ENCODE data around the gene ST7L.

ST7L gene

GRCh38 chr1:112524251-112524650, 94.7 kb downstream of the ST7L start:
- no peak for DNase-seq (ENCODE audit: low read depth)

GRCh38 chr1:112522621-112523020, 96.3 kb downstream of the ST7L start:
- no peak for DNase-seq (ENCODE audit: low read depth)
- no peak overlapping the region for H3K4me3 ChIP-seq (ENCODE audit: low read depth, low read length)
- TF ChIP-seq, protein P1, sequence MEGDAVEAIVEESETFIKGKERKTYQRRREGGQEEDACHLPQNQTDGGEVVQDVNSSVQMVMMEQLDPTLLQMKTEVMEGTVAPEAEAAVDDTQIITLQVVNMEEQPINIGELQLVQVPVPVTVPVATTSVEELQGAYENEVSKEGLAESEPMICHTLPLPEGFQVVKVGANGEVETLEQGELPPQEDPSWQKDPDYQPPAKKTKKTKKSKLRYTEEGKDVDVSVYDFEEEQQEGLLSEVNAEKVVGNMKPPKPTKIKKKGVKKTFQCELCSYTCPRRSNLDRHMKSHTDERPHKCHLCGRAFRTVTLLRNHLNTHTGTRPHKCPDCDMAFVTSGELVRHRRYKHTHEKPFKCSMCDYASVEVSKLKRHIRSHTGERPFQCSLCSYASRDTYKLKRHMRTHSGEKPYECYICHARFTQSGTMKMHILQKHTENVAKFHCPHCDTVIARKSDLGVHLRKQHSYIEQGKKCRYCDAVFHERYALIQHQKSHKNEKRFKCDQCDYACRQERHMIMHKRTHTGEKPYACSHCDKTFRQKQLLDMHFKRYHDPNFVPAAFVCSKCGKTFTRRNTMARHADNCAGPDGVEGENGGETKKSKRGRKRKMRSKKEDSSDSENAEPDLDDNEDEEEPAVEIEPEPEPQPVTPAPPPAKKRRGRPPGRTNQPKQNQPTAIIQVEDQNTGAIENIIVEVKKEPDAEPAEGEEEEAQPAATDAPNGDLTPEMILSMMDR (IDR thresholded peaks at IDR 0.05; ENCODE audit: insufficient read depth, low read depth, low read length, missing control alignments), result no peak

More at GRCh38 chr1:112524251-112524650, 94.7 kb downstream of the ST7L start:
- TF ChIP-seq, protein P1 (IDR thresholded peaks at IDR 0.05; ENCODE audit: insufficient read depth, low read depth, low read length, missing control alignments), result no peak
- H3K4me3 ChIP-seq (ENCODE audit: low read depth, low read length), result no peak overlapping the region

DNA sequence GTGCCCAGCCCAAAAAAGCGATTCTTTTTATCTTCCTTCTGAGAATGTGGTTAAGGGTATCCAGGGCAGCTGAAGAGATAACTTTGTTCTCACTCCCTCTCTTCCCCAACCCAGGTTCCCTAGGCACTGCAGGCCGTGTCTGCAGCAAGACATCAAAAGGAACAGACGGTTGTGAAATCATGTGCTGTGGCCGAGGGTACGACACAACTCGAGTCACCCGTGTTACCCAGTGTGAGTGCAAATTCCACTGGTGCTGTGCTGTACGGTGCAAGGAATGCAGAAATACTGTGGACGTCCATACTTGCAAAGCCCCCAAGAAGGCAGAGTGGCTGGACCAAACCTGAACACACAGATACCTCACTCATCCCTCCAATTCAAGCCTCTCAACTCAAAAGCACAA, 98.8 kb downstream of the ST7L start:
- DNase-seq (ENCODE audit: low read depth), result no peak
- H3K4me3 ChIP-seq (ENCODE audit: low read depth, low read length), result no peak overlapping the region
- TF ChIP-seq, protein P1 (IDR thresholded peaks at IDR 0.05; ENCODE audit: insufficient read depth, low read depth, low read length, missing control alignments), result no peak

GRCh38 chr1:112518186-112518585, 100.8 kb downstream of the ST7L start:
- TF ChIP-seq, protein P1 (IDR thresholded peaks at IDR 0.05; ENCODE audit: insufficient read depth, low read depth, low read length, missing control alignments), result no peak
- DNase-seq (ENCODE audit: low read depth), result no peak
- no peak overlapping the region for H3K4me3 ChIP-seq (ENCODE audit: low read depth, low read length)

DNA sequence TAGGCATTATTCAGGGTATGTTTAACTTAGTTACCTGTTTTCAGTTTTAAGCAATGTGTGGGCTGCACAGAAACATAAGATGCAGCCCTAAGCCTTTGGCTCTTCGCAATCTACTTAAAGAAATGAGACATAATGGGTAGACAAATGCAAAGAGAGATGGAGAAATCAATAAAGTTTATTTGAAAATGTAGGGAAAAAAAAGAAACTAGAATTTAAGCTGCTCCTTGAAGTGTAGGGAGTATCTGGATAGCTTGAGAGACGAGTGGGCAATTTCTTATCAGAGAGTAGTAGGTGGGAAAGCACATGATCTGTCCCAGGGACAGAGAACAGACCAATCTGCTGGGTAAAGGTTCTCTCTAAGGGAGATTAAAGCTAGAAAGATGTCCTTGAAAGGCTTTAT, 101.3 kb downstream of the ST7L start:
- no peak overlapping the region for H3K4me3 ChIP-seq (ENCODE audit: low read depth, low read length)
- TF ChIP-seq, protein P1 (IDR thresholded peaks at IDR 0.05; ENCODE audit: insufficient read depth, low read depth, low read length, missing control alignments), result no peak
- no peak for DNase-seq (ENCODE audit: low read depth)

- no peak for DNase-seq (ENCODE audit: low read depth)
- TF ChIP-seq, protein P1 (IDR thresholded peaks at IDR 0.05; ENCODE audit: insufficient read depth, low read depth, low read length, missing control alignments), result no peak
- H3K4me3 ChIP-seq (ENCODE audit: low read depth, low read length), result no peak overlapping the region
Measured at GRCh38 chr1:112517231-112517630, 101.7 kb downstream of the ST7L start.

DNA sequence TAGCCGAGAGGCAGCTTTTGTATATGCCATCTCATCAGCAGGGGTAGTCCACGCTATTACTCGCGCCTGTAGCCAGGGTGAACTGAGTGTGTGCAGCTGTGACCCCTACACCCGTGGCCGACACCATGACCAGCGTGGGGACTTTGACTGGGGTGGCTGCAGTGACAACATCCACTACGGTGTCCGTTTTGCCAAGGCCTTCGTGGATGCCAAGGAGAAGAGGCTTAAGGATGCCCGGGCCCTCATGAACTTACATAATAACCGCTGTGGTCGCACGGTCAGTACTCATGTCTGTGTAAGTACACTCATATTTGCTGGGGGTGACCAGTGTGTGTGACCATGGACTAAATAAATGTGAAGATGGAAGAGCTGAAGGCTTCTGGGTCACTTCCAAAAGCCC, 102.8 kb downstream of the ST7L start:
- no peak for DNase-seq (ENCODE audit: low read depth)

More for the DNA sequence above, 102.8 kb downstream of the ST7L start:
- H3K4me3 ChIP-seq (ENCODE audit: low read depth, low read length), result no peak overlapping the region
- TF ChIP-seq, protein P1 (IDR thresholded peaks at IDR 0.05; ENCODE audit: insufficient read depth, low read depth, low read length, missing control alignments), result no peak

All from GM12865 (cell line).